ENCODE results near the gene SLC37A4. TPM values are rescaled to one million over a fixed set of nuclear protein-coding genes. Genes with fewer than 3 reads are reported as not detected.
"Not testable (repeated sequence)": the region's sequence is repeated elsewhere in the genome, so short reads cannot be mapped to it uniquely, and the experiment has no call there.

The SLC37A4 gene
- total RNA-seq, 1 experiment from 2014 or later = 108 TPM

DNA sequence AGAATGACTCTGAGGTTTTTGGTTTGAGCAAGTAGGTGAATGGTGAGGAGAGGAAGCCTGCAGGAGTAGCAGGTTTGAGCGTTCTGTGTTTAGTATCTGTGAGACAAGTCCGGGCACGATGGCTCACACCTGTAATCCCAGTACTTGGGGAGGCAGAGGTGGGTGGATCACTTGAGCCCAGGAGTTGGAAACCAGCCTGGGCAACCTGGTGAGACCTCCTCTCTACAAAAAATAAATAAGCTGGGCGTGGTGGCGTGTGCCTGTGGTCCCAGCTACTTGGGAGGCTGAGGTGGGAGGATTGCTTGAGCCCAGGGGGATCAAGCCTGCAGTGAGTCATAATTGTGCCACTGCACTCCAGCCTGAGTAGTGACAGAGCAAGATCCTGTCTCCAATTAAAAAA is 42.4 kb downstream of the SLC37A4 start:
- H3K4me3 Mint-ChIP-seq (ENCODE audit: unreplicated experiment) = no peak overlapping the region
- intact Hi-C loops (cut with micrococcal nuclease; ENCODE audit: unreplicated experiment) = no loop called here
- CTCF ChIA-PET = interaction anchor here (0.7 kb wide), 1 partner anchor 9 kb away, joined by 3 read pairs; no protein-coding TSS in a partner anchor
- H3K27me3 ChIP-seq (replicated peaks; ENCODE audit: control insufficient read depth, insufficient read depth, low read length) = no peaks in the 10 kb centered on the region
- H3K27me3 Mint-ChIP-seq (ENCODE audit: insufficient read depth, unreplicated experiment) = no peaks in the 10 kb centered on the region
- H3K4me1 Mint-ChIP-seq (ENCODE audit: low read depth, unreplicated experiment) = no peaks in the 10 kb centered on the region
- POLR2A ChIA-PET = no interaction called here
- no peak for DNase-seq
- no peak for TF ChIP-seq CTCF (IDR thresholded peaks at IDR 0.05; ENCODE audit: insufficient read depth in 1 of 2, low read depth in 1 of 2, low read length in 1 of 2, severe bottlenecking in 1 of 2, unreplicated experiment in 1 of 2)
- H3K36me3 Mint-ChIP-seq (ENCODE audit: insufficient read depth, unreplicated experiment) = peaks cover 9% of the 10 kb centered on the region
- no peaks in the 10 kb centered on the region for H3K36me3 ChIP-seq (ENCODE audit: control insufficient read depth, insufficient read depth, low read length)
- H3K4me1 ChIP-seq = no peaks in the 10 kb centered on the region
- no peak overlapping the region for H3K27ac Mint-ChIP-seq (ENCODE audit: unreplicated experiment)
- H3K4me3 ChIP-seq (ENCODE audit: low read depth, low read length) = no peak overlapping the region
- BruUV-seq (replicated peaks) = no TSS peak
- 0 out of 2 replicates have a peak, but pooled peaks cover 4% of the 10 kb centered on the region for H3K9me3 ChIP-seq
- no peaks in the 10 kb centered on the region for H3K9me3 Mint-ChIP-seq (ENCODE audit: unreplicated experiment)

GRCh38 chr11:118984825-118985224 is 45.9 kb downstream of the SLC37A4 start:
- CTCF ChIA-PET = no interaction called here
- intact Hi-C loops (cut with micrococcal nuclease; ENCODE audit: unreplicated experiment) = no loop called here

GRCh38 chr11:118984337-118984736 is 46.3 kb downstream of the SLC37A4 start:
- BruUV-seq (replicated peaks); H3K4me1 Mint-ChIP-seq (ENCODE audit: low read depth, unreplicated experiment); POLR2A ChIA-PET; H3K4me3 Mint-ChIP-seq (ENCODE audit: unreplicated experiment); intact Hi-C loops (cut with micrococcal nuclease; ENCODE audit: unreplicated experiment); H3K36me3 ChIP-seq (ENCODE audit: control insufficient read depth, insufficient read depth, low read length); CTCF ChIA-PET; H3K36me3 Mint-ChIP-seq (ENCODE audit: insufficient read depth, unreplicated experiment); H3K9me3 ChIP-seq; H3K4me1 ChIP-seq; H3K9me3 Mint-ChIP-seq (ENCODE audit: unreplicated experiment); H3K27ac Mint-ChIP-seq (ENCODE audit: unreplicated experiment); H3K27me3 Mint-ChIP-seq (ENCODE audit: insufficient read depth, unreplicated experiment); DNase-seq; H3K4me3 ChIP-seq (ENCODE audit: low read depth, low read length); H3K27me3 ChIP-seq (replicated peaks; ENCODE audit: control insufficient read depth, insufficient read depth, low read length): not testable (repeated sequence)

More at GRCh38 chr11:118984825-118985224, 45.9 kb downstream of the SLC37A4 start:
- no peak for DNase-seq
- no peaks in the 10 kb centered on the region for H3K36me3 ChIP-seq (ENCODE audit: control insufficient read depth, insufficient read depth, low read length)
- Mint-ChIP-seq H3K36me3 (ENCODE audit: insufficient read depth, unreplicated experiment) (no peaks in the 10 kb centered on the region), H3K4me3 (ENCODE audit: unreplicated experiment) (no peak overlapping the region), H3K9me3 (ENCODE audit: unreplicated experiment) (no peaks in the 10 kb centered on the region), H3K27me3 (ENCODE audit: insufficient read depth, unreplicated experiment) (no peaks in the 10 kb centered on the region), H3K27ac (ENCODE audit: unreplicated experiment) (no peak overlapping the region), H3K4me1 (ENCODE audit: low read depth, unreplicated experiment) (no peaks in the 10 kb centered on the region)
- no peaks in the 10 kb centered on the region for H3K9me3 ChIP-seq
- H3K4me3 ChIP-seq (ENCODE audit: low read depth, low read length) = no peak overlapping the region
- POLR2A ChIA-PET = no interaction called here
- BruUV-seq (replicated peaks) = no TSS peak
- no peaks in the 10 kb centered on the region for H3K4me1 ChIP-seq
- no peaks in the 10 kb centered on the region for H3K27me3 ChIP-seq (replicated peaks; ENCODE audit: control insufficient read depth, insufficient read depth, low read length)
- TF ChIP-seq CTCF (IDR thresholded peaks at IDR 0.05; ENCODE audit: insufficient read depth in 1 of 2, low read depth in 1 of 2, low read length in 1 of 2, severe bottlenecking in 1 of 2, unreplicated experiment in 1 of 2) = no peak

All from Caco-2 (cell line).